HepG2 (cell line): Measurements from ENCODE around the gene AKR1E2. TPM values are rescaled to one million over a fixed set of nuclear protein-coding genes. Genes with fewer than 3 reads are reported as not detected.
A peak's percentile ranks its signal among the peaks of the same experiment; 100 is the strongest.

Source experiments
- ATAC-seq: fragments of 200-7000 bp; cut with Tn5 transposase; 3 replicates; pipeline ENCODE4 v1.9.1; 2020; ENCODE audit warnings: mild to moderate bottlenecking, moderate library complexity
- BruUV-seq: library from RNA; stranded (reverse); fragments of 400-500 nt; replicated peaks from 2 replicates; lab custom pipeline; 2021; lab: Mats Ljungman, UMichigan
- CTCF ChIA-PET: fragments of 300-600 bp; formaldehyde crosslinking; extraction: SDS; loops from one replicate; lab custom pipeline; 2021; ENCODE audit warnings: low total read pairs, inconsistent platforms, low intra/inter-chr PET ratio; lab: Yijun Ruan, JAX
- POLR2A ChIA-PET: fragments of 350-600 bp; sonication (Branson Sonifier 250); formaldehyde crosslinking; loops from one replicate; lab custom pipeline; 2020; ENCODE audit warnings: antibody characterized with exemption, inconsistent platforms; lab: Yijun Ruan, JAX
- DNase-seq: peaks from one replicate; pipeline ENCODE4 v3.0.0-alpha.2; 2015; ENCODE audit warnings: low spot score
- FAIRE-seq: peaks from 3 replicates; lab custom pipeline; 2011; peaks lifted over from hg19 to GRCh38; lab: Jason Lieb, UNC
- H2AFZ ChIP-seq: one replicate; pipeline ENCODE4 v1.6.1; 2011; ENCODE audit warnings: low read length, inconsistent platforms
- H3K27ac ChIP-seq: fragments of 300-600 bp; 3 replicates; pipeline ENCODE4 v1.8.0; 2011; ENCODE audit warnings: mixed run types, mild to moderate bottlenecking, mixed read lengths, low read length, inconsistent platforms; ENCODE audit not compliant: insufficient read depth; ENCODE audit errors: extremely low read length
- H3K27me3 ChIP-seq, 2 experiments: fragments of 200-600 bp in 1 of 2; 2 replicates in 1 of 2; 3 replicates in 1 of 2; pipeline versions ENCODE4 v1.6.0 to v1.8.0; 2011; ENCODE audit warnings: low read length in 2 of 2, mild to moderate bottlenecking in 2 of 2, moderate library complexity in 2 of 2, inconsistent platforms in 1 of 2; ENCODE audit not compliant: insufficient read depth in 2 of 2, control insufficient read depth in 1 of 2
- H3K36me3 ChIP-seq, 2 experiments: fragments of 200-600 bp in 1 of 2; replicated peaks in 1 of 2; 2 replicates in 1 of 2; 3 replicates in 1 of 2; pipeline versions ENCODE4 v1.5.1 to v1.8.0; 2011; ENCODE audit warnings: low read length in 2 of 2, inconsistent platforms in 1 of 2; ENCODE audit not compliant: insufficient read depth in 2 of 2, control insufficient read depth in 1 of 2
- H3K4me1 ChIP-seq: 2 replicates; pipeline ENCODE4 v1.5.1; 2012; ENCODE audit warnings: low read length, inconsistent platforms; ENCODE audit not compliant: insufficient read depth
- H3K4me2 ChIP-seq: 2 replicates; pipeline ENCODE4 v1.6.0; 2011; ENCODE audit warnings: low read depth, low read length, inconsistent platforms
- H3K4me3 ChIP-seq, 3 experiments: fragments of 200-600 bp in 1 of 3; sonication (generic), shearing (Covaris generic) in 1 of 3; replicated peaks in 1 of 3; 2 replicates each; pipeline ENCODE4 v1.5.1; 2011 to 2016; ENCODE audit warnings: low read length in 3 of 3, inconsistent platforms in 2 of 3, low read depth in 2 of 3, mild to moderate bottlenecking in 2 of 3, control low read depth in 1 of 3, mixed read lengths in 1 of 3; ENCODE audit not compliant: insufficient read depth in 1 of 3
- H3K79me2 ChIP-seq: one replicate; pipeline ENCODE4 v1.6.1; 2011; ENCODE audit warnings: low read length, inconsistent platforms; ENCODE audit not compliant: insufficient read depth
- H3K9ac ChIP-seq: 2 replicates; pipeline ENCODE4 v1.6.0; 2011; ENCODE audit warnings: mild to moderate bottlenecking, low read depth, low read length, inconsistent platforms; ENCODE audit not compliant: insufficient read depth
- H3K9me3 ChIP-seq: 2 replicates; pipeline ENCODE4 v1.5.1; 2012; ENCODE audit warnings: mild to moderate bottlenecking, low read length
- H4K20me1 ChIP-seq: 2 replicates; pipeline ENCODE4 v1.6.0; 2011; ENCODE audit warnings: inconsistent platforms, mild to moderate bottlenecking, low read length, moderate library complexity; ENCODE audit not compliant: insufficient read depth
- ARID2 ChIP-seq: sonication (generic); formaldehyde crosslinking; IDR thresholded peaks from 2 replicates; pipeline ENCODE4 v1.8.1; 2022; ENCODE audit warnings: mild to moderate bottlenecking, missing genetic modification reagents, borderline replicate concordance
- ELF4 ChIP-seq: sonication (generic); formaldehyde crosslinking; IDR thresholded peaks from 2 replicates; pipeline ENCODE4 v1.5.0; 2020; ENCODE audit warnings: missing genetic modification reagents, mild to moderate bottlenecking, moderate library complexity, borderline replicate concordance
- GABPA ChIP-seq, 2 experiments: IDR thresholded peaks; 2 replicates each; pipeline ENCODE4 v1.6.1; 2011 to 2016; ENCODE audit warnings: low read depth in 2 of 2, low read length in 1 of 2, missing biosample characterization in 1 of 2, missing genetic modification characterization in 1 of 2
- MED1 ChIP-seq: sonication (generic); formaldehyde crosslinking; IDR thresholded peaks from 2 replicates; pipeline ENCODE4 v1.4.0; 2020; ENCODE audit warnings: missing genetic modification reagents
- SALL1 ChIP-seq: sonication (generic); formaldehyde crosslinking; IDR thresholded peaks from 2 replicates; pipeline ENCODE4 v1.8.0; 2022; ENCODE audit warnings: mild to moderate bottlenecking, missing genetic modification reagents
- SCMH1 ChIP-seq: sonication (generic); formaldehyde crosslinking; IDR thresholded peaks from 2 replicates; pipeline ENCODE4 v1.9.0; 2021; ENCODE audit warnings: missing genetic modification reagents, mild to moderate bottlenecking, borderline replicate concordance
- SMAD3 ChIP-seq: sonication (generic); formaldehyde crosslinking; IDR thresholded peaks from 2 replicates; pipeline ENCODE4 v1.4.0; 2020; ENCODE audit warnings: missing genetic modification reagents
- YY1 ChIP-seq: IDR thresholded peaks from 2 replicates; pipeline ENCODE4 v1.6.1; 2011; ENCODE audit warnings: low read length, low read depth, moderate library complexity, mild to moderate bottlenecking; ENCODE audit not compliant: insufficient read depth, insufficient replicate concordance
- ZNF296 ChIP-seq: sonication (generic); formaldehyde crosslinking; conservative IDR thresholded peaks from 2 replicates; pipeline ENCODE4 v1.5.0; 2020; ENCODE audit warnings: mild to moderate bottlenecking, missing genetic modification reagents
- ZNF33B ChIP-seq: sonication (generic); formaldehyde crosslinking; IDR thresholded peaks from 2 replicates; pipeline ENCODE4 v1.5.1; 2020; ENCODE audit warnings: mild to moderate bottlenecking, missing genetic modification reagents
- ZNF383 ChIP-seq: sonication (generic); formaldehyde crosslinking; IDR thresholded peaks from 2 replicates; pipeline ENCODE4 v1.4.0; 2020; ENCODE audit warnings: missing genetic modification reagents, mild to moderate bottlenecking, borderline replicate concordance
- WGBS: methylation state at CpG from one replicate; pipeline ENCODE4 v1.1.6; 2017; ENCODE audit warnings: low lambda C conversion rate; 5-methylcytosine and 5-hydroxymethylcytosine counted together
- in situ Hi-C: cut with HindIII; loops from 2 replicates; pipeline ENCODE4 v1.10.0; 2017; ENCODE audit warnings: low pct_unique_long_range_greater_than_20kb; ENCODE audit not compliant: extremely low pct_ligation_motif_present
- intact Hi-C: fragments of 100-400 bp; cut with micrococcal nuclease; formaldehyde crosslinking; loops from one replicate; pipeline ENCODE4 v1.10.0; 2022; ENCODE audit not compliant: unreplicated experiment
- polyA plus RNA-seq, 8 experiments: library from polyadenylated mRNA; depleted of rRNA in 3 of 8; stranded (reverse) in 7 of 8; unstranded in 1 of 8; fragments of >200 nt; fragmentation: Illumina TruSeq in 4 of 8; extraction: Trizol in 4 of 8; gene quantifications; 2 replicates each; pipeline versions ENCODE4 v1.2.1 to v1.2.3, GENCODE V29; 2011 to 2016; ENCODE audit warnings: low read depth in 4 of 8, missing spikeins in 1 of 8, mixed read lengths in 1 of 8; ENCODE audit not compliant: insufficient read depth in 1 of 8
- total RNA-seq, 5 experiments: library from RNA; depleted of rRNA; stranded (reverse); fragments of >200 nt; fragmentation: Illumina TruSeq; extraction: Trizol; gene quantifications; 2 replicates each; pipeline ENCODE4 v1.2.3, GENCODE V29; 2016; ENCODE audit warnings: low read depth in 1 of 5
- TF ChIP-seq, protein P1 (sequence below): sonication (generic); IDR thresholded peaks from 2 replicates; pipeline ENCODE4 v1.6.1; 2016; ENCODE audit warnings: low read depth, borderline replicate concordance
- TF ChIP-seq, protein P2 (sequence below): sonication (generic); formaldehyde crosslinking; IDR thresholded peaks from 2 replicates; pipeline ENCODE4 v1.8.0; 2022; ENCODE audit warnings: low read depth, missing genetic modification reagents
- TF ChIP-seq, protein P3 (sequence below): sonication (generic); formaldehyde crosslinking; IDR thresholded peaks from 2 replicates; pipeline ENCODE4 v1.4.0; 2020; ENCODE audit warnings: mild to moderate bottlenecking, missing genetic modification reagents
- TF ChIP-seq, protein P4 (sequence below): sonication (generic); formaldehyde crosslinking; IDR thresholded peaks from 2 replicates; pipeline ENCODE4 v1.4.0; 2020; ENCODE audit warnings: missing genetic modification reagents, mild to moderate bottlenecking, borderline replicate concordance

AKR1E2 gene
- total and polyA plus RNA-seq, 2 of the 13 experiments (the other 11 are each of a cell fraction or from before 2014, with no cell fraction given): not detected

DNA sequence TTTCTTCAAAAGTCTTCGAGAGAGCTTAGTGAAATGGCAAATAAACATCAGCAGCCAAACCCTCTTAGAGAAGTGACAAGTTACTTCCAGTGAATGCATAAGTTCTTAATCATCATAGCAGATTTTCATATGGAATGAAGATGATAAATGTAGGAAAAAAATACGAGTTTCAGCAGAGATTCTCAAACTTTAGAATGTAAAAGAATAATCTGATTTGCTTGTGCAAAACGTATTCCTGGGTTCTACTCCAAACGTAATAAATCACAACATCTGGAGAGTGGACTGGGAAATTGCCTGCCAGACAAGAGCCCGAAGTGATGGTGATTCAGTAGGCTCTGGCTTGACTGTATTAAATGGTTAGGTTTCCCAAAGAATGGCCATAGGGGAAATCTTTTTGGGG, 62.2 kb downstream of the AKR1E2 start:
- ChIA-PET POLR2A (no interaction called here), CTCF (no interaction called here)
- DNase-seq: no peak
- H4K20me1 ChIP-seq: no peaks in the 10 kb centered on the region
- H3K9me3 ChIP-seq: no peaks in the 10 kb centered on the region
- FAIRE-seq: no peak
- intact Hi-C loops: no loop called here
- ATAC-seq: no peak
- no peak overlapping the region for H3K27ac ChIP-seq
- in situ Hi-C loops: no loop called here
- no peak overlapping the region for H3K4me3 ChIP-seq
- TF ChIP-seq GABPA (IDR thresholded peaks at IDR 0.05; ENCODE audit: low read depth, low read length) (no peak), GABPA (CRISPR knock-in tag; IDR thresholded peaks at IDR 0.05; ENCODE audit: low read depth) (no peak), ARID2 (CRISPR knock-in tag) (no peak), SCMH1 (no peak)
- TF ChIP-seq, protein P1, sequence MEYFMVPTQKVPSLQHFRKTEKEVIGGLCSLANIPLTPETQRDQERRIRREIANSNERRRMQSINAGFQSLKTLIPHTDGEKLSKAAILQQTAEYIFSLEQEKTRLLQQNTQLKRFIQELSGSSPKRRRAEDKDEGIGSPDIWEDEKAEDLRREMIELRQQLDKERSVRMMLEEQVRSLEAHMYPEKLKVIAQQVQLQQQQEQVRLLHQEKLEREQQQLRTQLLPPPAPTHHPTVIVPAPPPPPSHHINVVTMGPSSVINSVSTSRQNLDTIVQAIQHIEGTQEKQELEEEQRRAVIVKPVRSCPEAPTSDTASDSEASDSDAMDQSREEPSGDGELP: no peak
- no peaks in the 10 kb centered on the region for H3K79me2 ChIP-seq
- H2AFZ ChIP-seq: no peak overlapping the region
- BruUV-seq: no TSS peak
- WGBS: 64% methylated on average over 5 of the region's 5 CpGs
- H3K4me2 ChIP-seq: no peak overlapping the region
- H3K27me3 ChIP-seq: no peaks in the 10 kb centered on the region
- no peaks in the 10 kb centered on the region for H3K36me3 ChIP-seq
- peaks cover 28% of the 10 kb centered on the region for H3K4me1 ChIP-seq
- H3K9ac ChIP-seq: no peak overlapping the region

DNA sequence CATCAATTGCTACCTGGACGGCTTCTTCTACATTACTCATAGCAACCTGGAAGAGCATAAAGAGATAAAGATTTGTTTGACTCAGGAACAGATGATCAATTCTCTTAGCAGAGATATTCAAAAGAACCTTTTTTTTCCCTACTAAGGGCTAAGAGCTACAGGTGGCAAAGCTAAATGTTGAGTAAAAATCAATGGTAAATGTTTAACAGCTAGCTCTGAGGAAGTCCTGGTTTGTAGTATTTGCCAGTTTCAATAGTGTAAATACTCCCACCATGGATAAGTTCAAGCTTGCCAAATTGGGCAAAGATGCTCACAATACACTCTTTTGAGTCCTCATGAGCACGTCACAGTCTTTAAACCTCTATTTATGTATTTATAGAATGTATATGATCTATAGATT, 64.0 kb downstream of the AKR1E2 start:
- Histone ChIP-seq H3K9ac (no peak overlapping the region), H3K9me3 (no peaks in the 10 kb centered on the region), H2AFZ (no peak overlapping the region), H3K4me2 (peak overlapping the region; percentile 52), H3K4me3 (no peak overlapping the region), H3K27ac (peak overlapping the region; percentile 13), H3K27me3 (no peaks in the 10 kb centered on the region), H4K20me1 (no peaks in the 10 kb centered on the region), H3K79me2 (no peaks in the 10 kb centered on the region), H3K36me3 (no peaks in the 10 kb centered on the region), H3K4me1 (peaks cover 27% of the 10 kb centered on the region)
- FAIRE-seq (peak; percentile 30), DNase-seq (peak; percentile 77), ATAC-seq (peak; percentile 98)
- BruUV-seq: no TSS peak
- WGBS: 5% methylated on average over 2 of the region's 2 CpGs
- CTCF ChIA-PET: no interaction called here
- POLR2A ChIA-PET: interaction anchor here (0.9 to 1.2 kb wide), 3 partner anchors 57 to 93 kb away, joined by 4 to 5 read pairs (median 4); partner anchors contain the start of gene AKR1C1
- in situ Hi-C loops: no loop called here
- intact Hi-C loops: loop anchor here (1.0 kb wide), 1 partner anchor 28 kb away; no protein-coding TSS in a partner anchor
- TF ChIP-seq ELF4 (no peak), MED1 (CRISPR knock-in tag) (peak; percentile 45; the same call in 1 of the 2 replicates), ZNF296 (CRISPR knock-in tag) (no peak), SMAD3 (CRISPR knock-in tag) (peak; percentile 61; the same call in 1 of the 2 replicates), SALL1 (CRISPR knock-in tag) (no peak; the same call in 1 of the 2 replicates), ZNF383 (CRISPR knock-in tag) (no peak), ZNF33B (CRISPR knock-in tag) (no peak), YY1 (no peak)
- TF ChIP-seq, protein P2, sequence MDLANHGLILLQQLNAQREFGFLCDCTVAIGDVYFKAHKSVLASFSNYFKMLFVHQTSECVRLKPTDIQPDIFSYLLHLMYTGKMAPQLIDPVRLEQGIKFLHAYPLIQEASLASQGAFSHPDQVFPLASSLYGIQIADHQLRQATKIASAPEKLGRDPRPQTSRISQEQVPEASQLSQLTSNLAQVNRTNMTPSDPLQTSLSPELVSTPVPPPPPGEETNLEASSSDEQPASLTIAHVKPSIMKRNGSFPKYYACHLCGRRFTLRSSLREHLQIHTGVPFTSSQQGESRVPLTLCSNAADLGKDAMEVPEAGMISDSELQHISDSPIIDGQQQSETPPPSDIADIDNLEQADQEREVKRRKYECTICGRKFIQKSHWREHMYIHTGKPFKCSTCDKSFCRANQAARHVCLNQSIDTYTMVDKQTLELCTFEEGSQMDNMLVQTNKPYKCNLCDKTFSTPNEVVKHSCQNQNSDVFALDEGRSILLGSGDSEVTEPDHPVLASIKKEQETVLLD: no peak
- TF ChIP-seq, protein P3, sequence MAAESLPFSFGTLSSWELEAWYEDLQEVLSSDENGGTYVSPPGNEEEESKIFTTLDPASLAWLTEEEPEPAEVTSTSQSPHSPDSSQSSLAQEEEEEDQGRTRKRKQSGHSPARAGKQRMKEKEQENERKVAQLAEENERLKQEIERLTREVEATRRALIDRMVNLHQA (CRISPR knock-in tag): no peak
- TF ChIP-seq, protein P4, sequence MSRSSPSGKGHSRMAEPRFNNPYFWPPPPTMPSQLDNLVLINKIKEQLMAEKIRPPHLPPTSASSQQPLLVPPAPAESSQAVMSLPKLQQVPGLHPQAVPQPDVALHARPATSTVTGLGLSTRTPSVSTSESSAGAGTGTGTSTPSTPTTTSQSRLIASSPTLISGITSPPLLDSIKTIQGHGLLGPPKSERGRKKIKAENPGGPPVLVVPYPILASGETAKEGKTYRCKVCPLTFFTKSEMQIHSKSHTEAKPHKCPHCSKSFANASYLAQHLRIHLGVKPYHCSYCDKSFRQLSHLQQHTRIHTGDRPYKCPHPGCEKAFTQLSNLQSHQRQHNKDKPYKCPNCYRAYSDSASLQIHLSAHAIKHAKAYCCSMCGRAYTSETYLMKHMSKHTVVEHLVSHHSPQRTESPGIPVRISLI (CRISPR knock-in tag): peak; percentile 39; the same call in 1 of the 2 replicates
